Measurements from ENCODE around the gene SLC11A1. TPM values are rescaled to one million over a fixed set of nuclear protein-coding genes. Genes with fewer than 3 reads are reported as not detected.

Gene SLC11A1
- total RNA-seq, 1 donor from 2014 or later: not detected

DNA sequence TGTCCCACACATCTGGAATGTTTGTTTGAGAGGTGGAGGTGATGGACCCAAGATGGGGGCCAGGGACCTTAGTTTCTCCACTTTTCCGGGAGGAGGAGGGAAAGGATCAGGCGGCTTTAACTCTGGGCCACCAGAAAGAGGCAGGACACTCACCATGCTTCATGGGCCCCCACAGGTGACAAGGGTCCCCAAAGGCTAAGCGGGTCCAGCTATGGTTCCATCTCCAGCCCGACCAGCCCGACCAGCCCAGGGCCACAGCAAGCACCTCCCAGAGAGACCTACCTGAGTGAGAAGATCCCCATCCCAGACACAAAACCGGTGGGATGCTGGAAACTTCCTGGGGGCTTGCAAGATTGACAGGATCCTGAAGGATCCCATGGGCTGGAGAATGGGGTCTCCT is 712 bp downstream of the SLC11A1 start:
- H4K20me1 ChIP-seq (ENCODE audit: insufficient read depth, low read length): no peaks in the 10 kb centered on the region
- H3K4me2 ChIP-seq (ENCODE audit: low read length): no peak overlapping the region
- FAIRE-seq: no peak
- no peak overlapping the region for H3K27ac Mint-ChIP-seq (ENCODE audit: unreplicated experiment)
- H3K27me3 Mint-ChIP-seq (ENCODE audit: low read depth, unreplicated experiment): peaks cover 28% of the 10 kb centered on the region
- H3K4me1 ChIP-seq (ENCODE audit: insufficient read depth, low read length): no peaks in the 10 kb centered on the region
- H3K79me2 ChIP-seq (ENCODE audit: insufficient read depth, low read length): no peaks in the 10 kb centered on the region
- TF ChIP-seq, protein P1, sequence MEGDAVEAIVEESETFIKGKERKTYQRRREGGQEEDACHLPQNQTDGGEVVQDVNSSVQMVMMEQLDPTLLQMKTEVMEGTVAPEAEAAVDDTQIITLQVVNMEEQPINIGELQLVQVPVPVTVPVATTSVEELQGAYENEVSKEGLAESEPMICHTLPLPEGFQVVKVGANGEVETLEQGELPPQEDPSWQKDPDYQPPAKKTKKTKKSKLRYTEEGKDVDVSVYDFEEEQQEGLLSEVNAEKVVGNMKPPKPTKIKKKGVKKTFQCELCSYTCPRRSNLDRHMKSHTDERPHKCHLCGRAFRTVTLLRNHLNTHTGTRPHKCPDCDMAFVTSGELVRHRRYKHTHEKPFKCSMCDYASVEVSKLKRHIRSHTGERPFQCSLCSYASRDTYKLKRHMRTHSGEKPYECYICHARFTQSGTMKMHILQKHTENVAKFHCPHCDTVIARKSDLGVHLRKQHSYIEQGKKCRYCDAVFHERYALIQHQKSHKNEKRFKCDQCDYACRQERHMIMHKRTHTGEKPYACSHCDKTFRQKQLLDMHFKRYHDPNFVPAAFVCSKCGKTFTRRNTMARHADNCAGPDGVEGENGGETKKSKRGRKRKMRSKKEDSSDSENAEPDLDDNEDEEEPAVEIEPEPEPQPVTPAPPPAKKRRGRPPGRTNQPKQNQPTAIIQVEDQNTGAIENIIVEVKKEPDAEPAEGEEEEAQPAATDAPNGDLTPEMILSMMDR (IDR thresholded peaks at IDR 0.05; ENCODE audit: insufficient read depth, low read depth, low read length): no peak
- TF ChIP-seq EZH2 (IDR thresholded peaks at IDR 0.05; ENCODE audit: insufficient read depth, low read length): no peak
- no peaks in the 10 kb centered on the region for H3K4me1 Mint-ChIP-seq (ENCODE audit: low read depth, unreplicated experiment)
- H3K36me3 ChIP-seq (ENCODE audit: insufficient read depth, low read length): no peaks in the 10 kb centered on the region
- H3K27ac ChIP-seq (ENCODE audit: low read depth, low read length): no peak overlapping the region
- H3K9me3 Mint-ChIP-seq (ENCODE audit: unreplicated experiment): no peaks in the 10 kb centered on the region
- no peaks in the 10 kb centered on the region for H3K9me3 ChIP-seq (ENCODE audit: insufficient read depth, low read depth, low read length)
- no peaks in the 10 kb centered on the region for H3K36me3 Mint-ChIP-seq (ENCODE audit: low read depth, unreplicated experiment)
- H3K4me3 ChIP-seq (ENCODE audit: insufficient read depth, low read depth, low read length): no peak overlapping the region
- no peak overlapping the region for H3K4me3 Mint-ChIP-seq (ENCODE audit: unreplicated experiment)
- no peak overlapping the region for H3K9ac ChIP-seq (ENCODE audit: low read length)
- H2AFZ ChIP-seq (ENCODE audit: low read depth, low read length): no peak overlapping the region
- DNase-seq (ENCODE audit: low read depth): no peak
- H3K27me3 ChIP-seq (ENCODE audit: insufficient read depth, low read length): peaks cover 12% of the 10 kb centered on the region

DNA sequence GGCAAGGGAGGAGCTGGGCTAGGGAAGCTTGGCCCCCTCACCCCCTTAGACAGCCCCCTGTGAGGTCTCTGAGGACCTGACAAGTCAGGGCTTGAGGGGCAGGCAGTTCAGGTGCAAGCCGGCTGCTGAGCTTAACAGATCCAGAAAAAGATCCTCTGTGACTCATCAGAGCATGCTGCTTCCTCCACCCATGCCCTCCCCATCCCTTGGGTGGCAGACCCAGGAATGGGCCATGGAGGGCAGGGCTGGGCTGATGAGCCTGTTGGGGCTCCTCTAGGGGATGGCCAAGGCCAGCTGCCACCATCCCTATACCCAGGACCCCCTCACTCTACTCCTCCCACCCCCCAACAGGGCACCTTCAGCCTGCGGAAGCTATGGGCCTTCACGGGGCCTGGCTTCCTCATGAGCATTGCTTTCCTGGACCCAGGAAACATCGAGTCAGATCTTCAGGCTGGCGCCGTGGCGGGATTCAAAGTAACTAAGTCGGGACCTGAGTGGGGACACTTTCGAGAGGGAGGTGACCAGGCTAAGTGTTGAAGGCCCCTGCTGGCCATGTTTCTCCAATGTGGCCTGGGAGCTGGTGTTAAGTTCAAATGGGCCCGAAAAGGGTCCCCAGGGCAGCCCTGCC is 1.9 kb downstream of the SLC11A1 start:
- Histone ChIP-seq H3K9ac (ENCODE audit: low read length) (no peak overlapping the region), H3K79me2 (ENCODE audit: insufficient read depth, low read length) (no peaks in the 10 kb centered on the region), H3K9me3 (ENCODE audit: insufficient read depth, low read depth, low read length) (no peaks in the 10 kb centered on the region), H3K27me3 (ENCODE audit: insufficient read depth, low read length) (peaks cover 5% of the 10 kb centered on the region), H3K4me1 (ENCODE audit: insufficient read depth, low read length) (no peaks in the 10 kb centered on the region), H2AFZ (ENCODE audit: low read depth, low read length) (no peak overlapping the region), H4K20me1 (ENCODE audit: insufficient read depth, low read length) (no peaks in the 10 kb centered on the region), H3K4me3 (ENCODE audit: insufficient read depth, low read depth, low read length) (no peak overlapping the region), H3K4me2 (ENCODE audit: low read length) (no peak overlapping the region), H3K27ac (ENCODE audit: low read depth, low read length) (no peak overlapping the region), H3K36me3 (ENCODE audit: insufficient read depth, low read length) (no peaks in the 10 kb centered on the region)
- Mint-ChIP-seq H3K27me3 (ENCODE audit: low read depth, unreplicated experiment) (peaks cover 19% of the 10 kb centered on the region), H3K4me3 (ENCODE audit: unreplicated experiment) (no peak overlapping the region), H3K36me3 (ENCODE audit: low read depth, unreplicated experiment) (no peaks in the 10 kb centered on the region), H3K27ac (ENCODE audit: unreplicated experiment) (no peak overlapping the region), H3K9me3 (ENCODE audit: unreplicated experiment) (no peaks in the 10 kb centered on the region), H3K4me1 (ENCODE audit: low read depth, unreplicated experiment) (no peaks in the 10 kb centered on the region)
- FAIRE-seq: no peak
- DNase-seq (ENCODE audit: low read depth): no peak
- no peak for TF ChIP-seq EZH2 (IDR thresholded peaks at IDR 0.05; ENCODE audit: insufficient read depth, low read length)
- TF ChIP-seq, protein P1 (IDR thresholded peaks at IDR 0.05; ENCODE audit: insufficient read depth, low read depth, low read length): no peak

DNA sequence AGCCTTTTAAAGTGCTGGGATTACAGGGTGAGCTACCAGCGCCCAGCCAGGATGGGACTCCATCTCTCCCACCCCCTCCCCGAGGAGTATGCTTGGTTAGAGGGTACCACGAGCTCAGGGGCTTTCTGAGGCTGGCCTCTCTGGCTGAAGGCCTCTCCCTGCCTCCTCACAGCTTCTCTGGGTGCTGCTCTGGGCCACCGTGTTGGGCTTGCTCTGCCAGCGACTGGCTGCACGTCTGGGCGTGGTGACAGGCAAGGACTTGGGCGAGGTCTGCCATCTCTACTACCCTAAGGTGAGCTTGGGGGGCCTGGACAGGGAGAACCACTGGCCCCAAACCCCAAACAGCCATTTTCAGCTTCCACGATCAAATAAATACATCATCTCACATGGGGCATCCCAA is 2.9 kb downstream of the SLC11A1 start:
- Mint-ChIP-seq H3K27ac (ENCODE audit: unreplicated experiment) (no peak overlapping the region), H3K9me3 (ENCODE audit: unreplicated experiment) (no peaks in the 10 kb centered on the region), H3K36me3 (ENCODE audit: low read depth, unreplicated experiment) (no peaks in the 10 kb centered on the region), H3K27me3 (ENCODE audit: low read depth, unreplicated experiment) (peaks cover 27% of the 10 kb centered on the region), H3K4me1 (ENCODE audit: low read depth, unreplicated experiment) (no peaks in the 10 kb centered on the region), H3K4me3 (ENCODE audit: unreplicated experiment) (no peak overlapping the region)
- H3K4me1 ChIP-seq (ENCODE audit: insufficient read depth, low read length): no peaks in the 10 kb centered on the region
- H3K9ac ChIP-seq (ENCODE audit: low read length): no peak overlapping the region
- DNase-seq (ENCODE audit: low read depth) (no peak), FAIRE-seq (no peak)
- no peak overlapping the region for H3K4me2 ChIP-seq (ENCODE audit: low read length)
- no peaks in the 10 kb centered on the region for H3K79me2 ChIP-seq (ENCODE audit: insufficient read depth, low read length)
- H3K27ac ChIP-seq (ENCODE audit: low read depth, low read length): no peak overlapping the region
- H3K9me3 ChIP-seq (ENCODE audit: insufficient read depth, low read depth, low read length): no peaks in the 10 kb centered on the region
- H3K27me3 ChIP-seq (ENCODE audit: insufficient read depth, low read length): peaks cover 5% of the 10 kb centered on the region
- H3K36me3 ChIP-seq (ENCODE audit: insufficient read depth, low read length): no peaks in the 10 kb centered on the region
- H2AFZ ChIP-seq (ENCODE audit: low read depth, low read length): no peak overlapping the region
- TF ChIP-seq EZH2 (IDR thresholded peaks at IDR 0.05; ENCODE audit: insufficient read depth, low read length): no peak
- TF ChIP-seq, protein P1 (IDR thresholded peaks at IDR 0.05; ENCODE audit: insufficient read depth, low read depth, low read length): no peak
- no peak overlapping the region for H3K4me3 ChIP-seq (ENCODE audit: insufficient read depth, low read depth, low read length)
- no peaks in the 10 kb centered on the region for H4K20me1 ChIP-seq (ENCODE audit: insufficient read depth, low read length)

Data from astrocyte (in vitro differentiated cells and primary cell).